Activated CD4-positive, alpha-beta T cell treated with anti-CD3 and anti-CD28 coated beads, Interleukin-2, amount 50 U/mL, for 24 hours (primary cell): ENCODE results near the gene ELN.
"Not testable (repeated sequence)": the region's sequence is repeated elsewhere in the genome, so short reads cannot be mapped to it uniquely, and the experiment has no call there.

Experiments
- DNase-seq, 2 donors: peaks; one replicate each; pipeline ENCODE4 v3.0.0-alpha.2; 2020; ENCODE audit warnings: low read depth in 1 of 2, low spot score in 1 of 2

Gene ELN

DNA sequence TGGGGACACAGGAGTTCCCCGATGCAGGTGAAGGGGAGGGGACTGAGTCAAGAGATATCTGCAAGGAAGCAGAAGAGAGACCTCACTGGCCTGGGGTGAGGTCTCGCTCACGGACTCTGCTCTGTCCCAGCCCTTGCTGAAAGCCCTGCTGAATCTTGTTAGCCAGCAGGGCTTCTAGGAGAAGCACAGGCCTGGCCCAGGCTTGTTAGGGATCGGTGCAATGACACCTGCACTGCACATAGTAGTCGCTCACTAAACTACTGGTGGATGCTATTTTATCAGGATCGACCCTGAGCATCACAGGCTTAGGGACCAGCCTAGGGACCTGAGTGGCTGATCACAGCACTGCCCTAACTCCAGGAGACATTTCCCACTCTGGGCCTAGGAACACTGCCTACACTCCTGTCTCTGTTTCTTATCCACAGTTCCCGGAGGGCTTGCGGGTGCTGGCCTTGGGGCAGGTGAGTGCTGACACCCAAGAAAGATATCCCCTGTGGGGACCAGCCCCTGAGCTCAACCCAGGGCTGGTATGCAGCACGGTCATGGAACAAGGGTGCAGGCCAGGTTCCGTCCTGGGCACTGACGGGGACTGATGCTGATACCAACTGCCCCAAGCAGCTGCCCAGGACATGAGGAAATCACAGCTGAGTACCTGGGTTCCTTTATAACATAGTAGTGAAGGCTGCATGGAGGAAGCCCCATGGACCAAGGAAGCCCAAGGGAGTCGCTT is 13.0 kb downstream of the ELN start:
- DNase-seq, result no peak

DNA sequence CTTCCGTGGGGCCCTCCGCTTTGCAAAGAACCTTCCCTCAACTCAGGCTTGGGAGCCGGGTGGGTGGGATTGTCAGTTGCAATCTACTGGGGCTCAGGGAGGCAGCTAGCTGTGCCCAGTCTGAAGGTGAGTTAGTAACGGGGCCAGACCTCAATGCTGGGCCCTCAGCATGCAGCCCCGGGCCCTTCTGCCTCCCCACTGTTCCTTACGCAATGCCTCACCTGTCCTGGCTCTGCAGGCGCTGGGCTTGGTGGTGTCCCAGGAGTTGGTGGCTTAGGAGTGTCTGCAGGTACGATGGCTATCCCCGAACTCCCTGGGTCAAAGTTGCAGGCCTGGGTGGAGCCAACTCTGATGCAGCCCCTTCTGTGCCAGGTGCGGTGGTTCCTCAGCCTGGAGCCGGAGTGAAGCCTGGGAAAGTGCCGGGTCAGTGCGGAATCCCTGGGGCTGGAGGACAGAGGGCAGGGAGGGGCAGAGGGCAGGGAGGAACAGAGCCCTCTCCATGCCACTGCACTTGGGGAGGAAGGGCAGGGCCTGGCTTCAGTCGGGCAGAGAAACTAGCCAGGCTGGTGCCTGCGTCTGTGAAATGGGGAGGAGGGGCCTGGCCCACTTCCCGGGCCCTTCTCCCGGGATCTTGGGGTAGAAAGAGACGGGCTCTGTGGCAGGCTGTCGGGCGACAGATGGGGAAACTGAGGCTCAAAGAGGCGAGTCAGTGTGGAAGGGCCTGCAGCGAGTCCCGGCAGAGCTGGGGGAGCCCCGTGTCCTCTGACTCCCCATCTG is 15.0 kb downstream of the ELN start:
- DNase-seq, result no peak

DNA sequence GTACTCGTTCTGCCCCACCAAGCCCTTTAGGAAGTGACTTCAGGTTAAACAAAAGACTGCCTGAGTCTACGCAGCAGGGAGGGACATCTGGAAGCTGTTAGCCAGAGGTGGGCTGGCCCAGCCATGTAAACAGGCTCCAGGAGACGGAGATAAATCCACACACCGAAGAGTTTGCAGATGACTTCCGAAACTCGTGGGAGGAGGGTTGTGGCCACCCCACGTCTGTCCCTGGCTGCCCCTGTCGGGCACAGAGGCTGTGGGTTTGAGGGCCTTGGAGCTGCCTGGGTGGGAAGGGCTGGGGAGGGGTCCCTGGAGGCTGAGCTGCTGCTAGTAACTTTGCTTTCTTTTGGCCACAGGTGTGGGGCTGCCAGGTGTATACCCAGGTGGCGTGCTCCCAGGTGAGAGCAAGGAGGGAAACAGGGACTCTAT is 15.6 kb downstream of the ELN start:
- DNase-seq, result no peak

DNA sequence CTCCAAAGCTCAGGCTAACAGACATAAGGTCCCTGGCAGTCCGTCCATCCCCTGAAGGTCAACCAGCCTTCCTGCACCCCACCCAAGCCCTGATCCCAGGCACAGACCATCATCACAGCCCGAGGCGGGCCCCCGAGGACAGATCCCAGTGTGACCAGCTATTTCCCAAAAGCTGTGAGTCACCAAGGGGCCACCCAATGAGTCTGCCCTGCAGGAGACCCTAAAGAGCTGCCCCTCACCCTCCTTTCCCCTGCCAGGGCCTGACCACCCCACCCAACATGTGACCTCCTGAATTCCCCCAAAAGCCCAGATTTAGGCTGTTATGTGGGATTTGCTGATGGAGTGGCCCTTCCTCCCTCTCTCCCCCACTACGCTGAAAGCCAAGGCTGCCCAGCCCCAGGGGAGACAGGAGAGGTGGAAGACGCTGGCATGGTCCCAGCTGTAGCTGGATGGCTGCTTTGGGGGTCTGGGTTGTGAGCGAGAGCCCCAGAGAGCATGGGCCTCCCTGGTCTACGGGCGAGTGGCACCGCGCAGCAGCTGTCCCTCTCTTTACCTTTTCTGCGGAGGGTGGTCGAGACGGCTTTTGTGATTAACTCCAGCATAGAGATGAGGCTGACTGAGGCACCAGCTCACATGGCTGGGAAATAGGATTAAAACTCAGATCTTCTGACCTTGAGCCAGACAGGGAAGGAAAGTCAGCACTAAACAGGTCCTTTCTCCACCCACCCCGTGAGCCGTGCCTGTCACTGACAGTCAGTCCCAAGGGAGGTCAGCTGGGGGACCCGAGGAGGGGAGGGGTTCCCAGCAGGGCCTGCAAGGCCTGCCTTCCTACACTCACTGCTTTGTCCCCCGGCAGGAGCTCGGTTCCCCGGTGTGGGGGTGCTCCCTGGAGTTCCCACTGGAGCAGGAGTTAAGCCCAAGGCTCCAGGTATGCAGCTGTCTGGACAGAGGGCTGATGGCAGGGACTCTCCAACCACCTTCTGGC is 16.7 kb downstream of the ELN start:
- DNase-seq, result no peak

DNA sequence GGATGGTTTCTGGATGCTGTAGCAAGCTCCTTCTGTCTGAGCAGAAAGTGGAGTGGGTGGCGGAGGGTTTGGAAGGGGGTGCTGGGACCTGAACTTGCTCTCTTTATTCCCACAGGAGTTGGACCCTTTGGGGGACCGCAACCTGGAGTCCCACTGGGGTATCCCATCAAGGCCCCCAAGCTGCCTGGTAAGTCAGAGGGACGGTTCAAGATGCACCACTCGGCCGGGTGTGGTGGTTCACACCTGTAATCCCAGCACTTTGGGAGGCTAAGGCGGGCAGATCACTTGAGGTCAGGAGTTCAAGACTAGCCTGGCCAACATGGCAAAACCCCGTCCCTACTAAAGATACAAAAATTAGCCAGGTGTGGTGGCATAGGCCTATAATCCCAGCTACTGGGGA is 18.6 kb downstream of the ELN start:
- not testable (repeated sequence) for DNase-seq

DNA sequence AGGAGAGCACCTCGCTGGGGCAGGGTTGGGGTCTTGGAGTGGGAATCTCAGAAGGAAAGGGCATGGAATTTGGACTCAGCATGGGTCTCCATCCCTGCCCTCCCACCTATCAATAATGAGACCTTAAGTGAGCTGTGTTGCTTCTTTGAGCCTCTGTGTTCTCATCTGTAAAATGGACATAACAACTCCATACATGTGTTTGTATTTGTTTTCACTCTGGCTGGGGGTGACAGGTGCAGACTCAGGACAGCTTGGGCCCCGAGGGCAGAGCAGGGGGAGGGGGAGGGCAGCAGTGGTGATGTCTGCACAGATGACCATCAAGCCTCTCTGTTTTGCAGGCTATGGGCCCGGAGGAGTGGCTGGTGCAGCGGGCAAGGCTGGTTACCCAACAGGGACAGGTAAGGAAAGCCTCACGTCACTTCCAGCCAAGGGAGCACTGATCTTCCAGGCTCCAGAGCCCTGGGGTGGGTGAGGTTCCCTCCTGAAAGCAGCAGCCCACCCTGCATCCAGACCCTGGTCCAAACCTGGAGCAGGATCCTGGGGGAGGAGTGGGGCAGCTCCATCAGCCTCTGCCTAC is 19.9 kb downstream of the ELN start:
- DNase-seq, result no peak

DNA sequence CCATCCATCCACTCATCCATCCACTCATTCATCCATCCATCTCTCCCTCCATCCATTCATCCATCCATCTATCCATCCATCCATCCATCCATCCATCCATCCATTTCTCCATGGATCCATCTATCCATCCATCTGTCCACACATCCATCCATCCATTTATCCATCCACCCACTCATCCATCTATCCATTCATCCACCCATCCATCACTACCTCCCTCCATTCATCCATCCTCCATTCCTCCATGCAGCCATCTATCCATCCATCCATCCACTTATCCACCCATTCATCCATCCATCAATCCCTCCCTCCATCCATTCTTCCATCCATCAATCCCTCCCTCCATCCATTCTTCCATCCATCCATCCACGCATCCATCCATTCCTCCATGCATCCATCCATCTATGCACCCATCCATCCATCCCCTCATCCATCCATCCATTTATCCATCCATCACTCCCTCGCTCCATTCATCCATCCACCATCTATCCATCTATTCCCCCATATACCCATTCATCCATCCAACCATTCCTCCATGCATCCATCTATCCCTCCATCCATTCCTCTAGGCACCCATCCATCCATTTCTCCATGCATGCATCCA is 21.1 kb downstream of the ELN start:
- DNase-seq, result no peak

DNA sequence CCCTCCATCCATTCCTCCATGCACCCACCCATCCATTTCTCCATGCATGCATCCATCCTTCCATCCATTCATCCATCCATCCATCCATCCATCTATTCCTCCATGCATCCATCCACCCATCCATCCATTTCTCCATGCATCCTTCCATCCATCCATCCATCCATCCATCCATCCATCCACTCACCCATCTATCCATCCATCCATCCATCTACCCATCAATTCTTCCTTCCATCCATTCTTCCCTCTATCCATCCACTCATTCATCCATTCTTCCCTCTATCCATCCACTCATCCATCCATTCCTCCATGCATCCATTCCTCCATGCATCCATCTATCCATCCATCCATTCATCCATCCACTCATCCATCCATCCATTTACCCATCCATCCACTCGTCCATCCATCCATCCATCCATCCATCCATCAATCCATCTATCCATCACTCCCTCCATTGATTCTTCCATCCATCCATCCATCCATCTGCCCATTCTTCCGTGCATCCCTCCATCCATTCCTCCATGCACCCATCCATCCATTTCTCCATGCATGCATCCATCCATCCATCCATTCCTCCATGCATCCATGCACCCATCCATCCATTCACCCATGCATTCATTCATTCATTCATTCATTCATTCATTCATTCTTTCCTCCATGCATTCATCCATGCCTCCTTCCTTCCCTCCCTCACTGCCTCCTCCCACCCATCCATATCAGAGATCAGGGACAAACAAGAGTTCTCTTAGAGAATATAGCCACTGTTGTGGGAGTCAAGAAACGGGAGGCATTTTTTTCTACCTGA is 22.2 kb downstream of the ELN start:
- no peak for DNase-seq

DNA sequence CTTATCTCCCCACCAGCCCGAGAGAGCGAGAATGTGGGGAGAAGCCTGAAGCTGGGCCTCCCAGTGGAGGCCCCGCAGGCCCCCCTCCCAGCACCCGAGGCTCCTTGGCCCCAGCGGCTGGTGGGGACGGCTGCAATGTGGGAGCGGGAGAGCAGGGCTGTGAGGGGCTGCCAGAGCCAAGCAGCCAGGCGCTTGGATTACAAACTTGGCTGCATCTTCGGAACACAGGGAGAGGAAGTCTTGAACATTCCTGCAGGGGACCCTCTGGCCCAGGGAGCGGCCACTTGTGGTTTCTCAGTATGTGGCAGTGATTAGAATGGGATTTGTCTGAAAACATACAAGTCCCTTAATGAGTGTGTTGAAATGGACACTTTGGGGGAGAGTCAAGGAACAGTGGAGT is 23.2 kb downstream of the ELN start:
- no peak for DNase-seq

DNA sequence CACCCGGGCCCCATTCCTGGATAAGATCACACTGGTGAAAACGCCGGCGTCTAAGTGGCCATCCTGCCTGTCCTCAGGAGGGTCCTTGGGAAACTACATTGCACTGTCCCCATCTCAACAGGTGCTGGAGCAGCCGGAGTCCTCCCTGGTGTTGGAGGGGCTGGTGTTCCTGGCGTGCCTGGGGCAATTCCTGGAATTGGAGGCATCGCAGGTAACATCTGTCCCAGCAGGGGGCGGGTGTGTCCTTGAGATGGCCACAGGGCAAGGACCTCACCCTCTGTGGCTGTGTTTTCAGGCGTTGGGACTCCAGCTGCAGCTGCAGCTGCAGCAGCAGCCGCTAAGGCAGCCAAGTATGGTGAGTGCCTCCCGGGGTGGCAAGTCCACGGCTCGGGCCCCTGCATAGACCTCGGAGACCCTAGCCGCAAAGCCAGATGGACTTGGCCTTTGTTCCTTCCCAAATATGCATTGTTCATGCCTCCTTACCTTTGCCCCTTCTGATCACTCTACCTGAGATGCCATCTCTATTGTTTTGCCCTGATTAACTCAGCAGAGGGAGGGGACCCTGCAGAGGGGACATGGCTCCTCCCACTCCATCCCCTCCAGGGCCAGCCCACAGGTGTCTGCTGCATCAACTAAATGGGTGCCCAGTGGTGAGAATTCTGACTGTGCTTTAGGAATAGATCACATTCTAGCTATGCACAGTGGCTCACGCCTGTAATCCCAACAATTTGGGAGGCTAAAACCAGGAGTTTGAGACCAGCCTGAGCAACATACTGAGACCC is 23.8 kb downstream of the ELN start:
- no peak for DNase-seq

DNA sequence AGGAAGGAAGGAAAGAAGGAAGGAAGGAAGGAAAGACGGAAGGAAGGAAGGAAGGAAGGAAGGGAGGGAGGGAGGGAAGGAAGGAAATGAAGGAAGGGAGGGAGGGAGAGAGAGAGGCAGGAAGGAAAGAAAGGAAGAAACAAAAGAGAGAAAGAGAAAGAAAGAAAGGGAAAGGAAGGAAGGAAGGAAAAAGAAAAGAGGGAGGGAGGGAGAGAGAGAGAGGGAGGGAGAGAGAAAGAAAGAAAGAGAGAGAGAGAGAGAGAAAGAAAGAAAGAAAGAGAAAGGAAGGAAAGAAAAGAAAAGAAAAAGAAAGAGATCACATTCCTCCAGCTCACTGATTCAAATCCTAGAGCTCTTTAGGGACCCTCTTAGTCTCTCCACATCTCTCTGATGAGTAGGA is 24.7 kb downstream of the ELN start:
- DNase-seq, result no peak

DNA sequence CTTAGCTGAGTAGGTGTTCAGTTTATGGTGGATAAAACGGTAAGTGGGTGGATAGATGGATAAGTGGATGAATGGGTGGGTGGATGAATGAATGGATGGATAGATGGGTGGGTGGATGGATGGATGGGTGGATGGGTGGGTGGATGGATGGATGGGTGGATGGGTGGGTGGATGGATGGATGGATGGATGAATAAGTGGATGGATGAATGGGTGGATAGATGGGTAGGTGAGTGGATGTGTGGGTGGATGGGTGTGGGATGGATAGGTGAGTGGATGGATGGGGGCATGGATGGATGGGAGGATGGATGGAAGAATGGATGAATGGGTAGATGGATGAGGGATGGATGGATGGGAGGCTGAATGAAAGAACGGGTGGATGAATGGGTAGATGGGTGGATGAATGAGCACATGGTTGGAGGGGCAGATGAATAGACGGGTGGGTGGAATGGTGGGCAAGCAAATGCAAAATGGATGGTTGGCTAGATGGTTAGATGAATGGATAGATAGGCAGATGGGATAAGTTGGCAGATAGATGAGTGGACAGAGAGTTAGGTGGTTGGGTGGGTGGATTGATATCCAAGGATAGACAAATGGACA is 25.7 kb downstream of the ELN start:
- DNase-seq, result no peak

DNA sequence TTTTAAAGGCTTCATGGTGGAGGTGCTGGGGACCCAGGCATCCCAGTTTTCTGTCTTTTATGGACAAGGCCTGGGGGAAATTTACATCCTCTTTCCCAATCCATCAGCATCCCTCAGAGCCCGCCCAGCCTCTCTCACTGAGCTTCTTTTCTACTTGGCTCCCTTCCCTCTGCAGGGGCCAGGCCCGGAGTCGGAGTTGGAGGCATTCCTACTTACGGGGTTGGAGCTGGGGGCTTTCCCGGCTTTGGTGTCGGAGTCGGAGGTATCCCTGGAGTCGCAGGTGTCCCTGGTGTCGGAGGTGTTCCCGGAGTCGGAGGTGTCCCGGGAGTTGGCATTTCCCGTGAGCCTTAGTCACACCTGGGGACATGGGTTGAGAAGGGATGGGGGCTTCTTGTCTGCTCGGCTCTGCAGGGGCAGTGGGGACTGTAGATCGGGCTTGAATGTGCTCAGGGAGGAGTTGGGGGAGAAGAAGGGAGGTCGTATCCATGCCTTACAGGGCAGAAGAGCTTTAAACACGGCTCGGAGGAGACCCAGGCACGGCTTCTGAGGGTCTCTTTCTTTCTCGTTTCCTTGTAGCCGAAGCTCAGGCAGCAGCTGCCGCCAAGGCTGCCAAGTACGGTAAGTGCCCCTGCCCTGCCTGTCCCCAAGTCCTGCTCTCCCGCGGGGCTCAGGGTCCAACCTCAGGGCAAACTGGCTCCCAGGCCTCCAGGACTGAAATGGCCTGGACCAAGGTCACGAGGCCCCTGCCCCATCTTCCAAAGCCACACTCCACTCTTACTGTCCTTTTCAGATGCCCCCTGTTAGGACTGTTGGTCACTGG is 28.3 kb downstream of the ELN start:
- DNase-seq, result no peak

DNA sequence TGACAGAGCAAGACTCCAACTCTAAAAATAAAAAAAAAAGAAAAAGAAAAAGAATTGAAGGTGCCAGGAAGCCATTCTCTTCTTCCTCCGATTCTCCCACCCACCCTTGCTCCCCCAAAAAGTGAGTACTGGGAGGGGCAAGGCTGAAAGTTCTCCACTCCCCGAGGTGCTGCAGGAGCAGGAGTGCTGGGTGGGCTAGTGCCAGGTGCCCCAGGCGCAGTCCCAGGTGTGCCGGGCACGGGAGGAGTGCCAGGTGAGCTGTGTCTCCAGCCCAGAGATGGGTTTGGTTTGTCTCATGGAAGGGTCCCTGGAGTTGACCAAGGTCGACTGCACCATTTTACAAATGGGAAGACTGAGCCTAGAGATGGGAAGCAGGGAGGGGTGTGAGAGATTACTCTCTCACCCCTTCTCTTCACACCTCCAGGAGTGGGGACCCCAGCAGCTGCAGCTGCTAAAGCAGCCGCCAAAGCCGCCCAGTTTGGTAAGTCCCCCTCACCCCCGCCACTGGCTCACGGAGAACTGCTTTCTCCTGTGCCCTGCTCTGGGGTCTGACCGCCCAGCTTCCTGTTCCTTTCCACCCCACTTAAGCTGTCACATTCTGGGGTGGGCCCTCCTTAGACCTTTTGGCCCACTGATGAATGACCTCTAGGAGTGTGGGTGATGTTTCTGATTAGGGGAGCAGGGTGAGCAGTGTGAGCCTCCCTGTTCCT is 29.4 kb downstream of the ELN start:
- no peak for DNase-seq

DNA sequence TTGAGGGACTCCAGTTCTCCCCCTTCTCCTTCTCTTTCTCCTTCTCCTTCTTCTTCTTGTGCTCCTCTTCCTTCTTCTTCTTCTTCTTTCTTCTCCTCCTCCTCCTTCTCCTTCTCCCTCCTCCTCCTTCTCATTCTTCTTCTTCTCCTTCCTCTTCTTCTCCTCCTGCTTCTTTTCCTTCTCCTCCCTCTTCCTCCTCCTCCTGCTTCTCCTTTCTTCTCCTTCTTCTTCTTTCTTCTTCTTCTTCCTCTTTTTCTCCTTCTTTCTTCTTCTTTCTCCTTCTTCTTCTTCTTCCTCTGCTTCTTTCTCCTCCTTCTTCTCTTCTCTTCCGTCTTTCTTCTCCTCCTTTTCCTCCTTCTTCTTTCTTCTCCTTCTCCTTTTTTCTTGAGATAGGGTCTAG is 30.0 kb downstream of the ELN start:
- DNase-seq, result no peak

DNA sequence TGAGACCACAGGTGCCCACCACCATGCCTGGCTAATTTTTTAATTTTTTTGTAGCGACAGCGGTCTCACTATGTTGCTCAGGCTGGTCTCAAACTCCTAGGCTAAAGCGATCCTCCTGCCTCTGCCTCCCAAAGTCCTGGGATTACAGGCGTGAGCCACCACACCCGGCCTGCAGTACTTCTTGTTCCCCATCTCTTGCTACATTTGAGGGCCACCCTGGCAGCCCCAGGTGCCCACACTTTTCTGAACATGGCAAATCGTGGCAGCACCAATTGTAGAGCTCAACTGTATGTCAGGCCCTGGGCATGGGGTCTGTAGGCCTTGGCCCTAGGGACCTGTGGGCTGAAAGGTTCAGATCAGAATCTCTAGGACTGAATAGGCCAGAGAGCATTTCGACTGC is 30.5 kb downstream of the ELN start:
- no peak for DNase-seq

DNA sequence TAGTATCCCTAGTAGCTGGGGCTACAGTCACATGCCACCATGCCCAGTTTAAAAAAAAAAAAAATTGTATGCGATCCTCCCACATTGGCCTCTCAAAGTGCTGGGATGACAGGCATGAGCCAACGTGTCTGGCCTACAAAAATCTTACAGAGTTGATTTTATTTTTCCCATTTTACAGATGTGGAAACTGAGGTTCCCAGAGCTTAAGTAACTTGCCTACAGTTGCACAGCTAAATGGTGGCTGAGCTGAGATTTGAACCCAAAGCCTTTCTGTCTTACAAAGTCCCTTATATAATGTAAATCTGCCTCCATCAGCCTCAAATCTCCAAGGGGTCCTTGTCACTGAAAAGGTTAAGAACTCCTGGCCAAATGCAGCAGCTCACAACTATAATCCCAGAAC is 31.1 kb downstream of the ELN start:
- no peak for DNase-seq
